HG02885 (cell line): Measurements from ENCODE around the gene TRIP10.
"Not testable (repeated sequence)": the region's sequence is repeated elsewhere in the genome, so short reads cannot be mapped to it uniquely, and the experiment has no call there.

Source experiments
- ATAC-seq: cut with Tn5 transposase; IDR thresholded peaks from one replicate; pipeline ENCODE4 v1.9.1; 2021; ENCODE audit warnings: mild to moderate bottlenecking; ENCODE audit not compliant: unreplicated experiment, poor library complexity

Gene TRIP10

GRCh38 chr19:6738787-6739389, 592 bp upstream of the TRIP10 start:
- ATAC-seq, result no peak

- ATAC-seq, result no peak
These were observed 556 bp downstream of the TRIP10 start for GRCh38 chr19:6739883-6740588.

- ATAC-seq, result no peak
These were observed 1.3 kb downstream of the TRIP10 start for GRCh38 chr19:6740589-6741343.

GRCh38 chr19:6743066-6743465, 3.6 kb downstream of the TRIP10 start:
- ATAC-seq, result no peak

- no peak for ATAC-seq
These were observed 4.4 kb downstream of the TRIP10 start for GRCh38 chr19:6743714-6744380.

- no peak for ATAC-seq
These were observed 5.2 kb downstream of the TRIP10 start for GRCh38 chr19:6744381-6745301.

- ATAC-seq, result no peak
These were observed 6.5 kb downstream of the TRIP10 start for GRCh38 chr19:6745965-6746364.

GRCh38 chr19:6748543-6748942, 9.1 kb downstream of the TRIP10 start:
- ATAC-seq, result not testable (repeated sequence)

- ATAC-seq, result no peak
These were observed 10.6 kb downstream of the TRIP10 start for GRCh38 chr19:6750062-6750461.

GRCh38 chr19:6751189-6751588, 11.7 kb downstream of the TRIP10 start:
- no peak for ATAC-seq

GRCh38 chr19:6752256-6753177, 13.0 kb downstream of the TRIP10 start:
- no peak for ATAC-seq

- ATAC-seq, result peak; percentile 76
These were observed 13.9 kb downstream of the TRIP10 start for GRCh38 chr19:6753178-6754031.

- no peak for ATAC-seq
These were observed 14.7 kb downstream of the TRIP10 start for GRCh38 chr19:6754136-6754535.

GRCh38 chr19:6754653-6755463, 15.4 kb downstream of the TRIP10 start:
- ATAC-seq, result no peak

- ATAC-seq, result no peak
These were observed 21.1 kb downstream of the TRIP10 start for GRCh38 chr19:6760606-6761005.

- ATAC-seq, result no peak
These were observed 21.7 kb downstream of the TRIP10 start for GRCh38 chr19:6761053-6761676.
